ENCODE results near the gene ACVR1.
A peak's percentile ranks its signal among the peaks of the same experiment; 100 is the strongest.

Gene ACVR1

GRCh38 chr2:157746234-157746950, 129.7 kb downstream of the ACVR1 start:
- peak; percentile 40 for DNase-seq (ENCODE audit: low read depth)
- TF ChIP-seq CTCF (conservative IDR thresholded peaks at IDR 0.05; ENCODE audit: low read length), result no peak
- no peak overlapping the region for H3K4me3 ChIP-seq (ENCODE audit: low read length)

- no peak overlapping the region for H3K4me3 ChIP-seq (ENCODE audit: low read length)
- TF ChIP-seq CTCF (conservative IDR thresholded peaks at IDR 0.05; ENCODE audit: low read length), result no peak
- DNase-seq (ENCODE audit: low read depth), result no peak
Measured at GRCh38 chr2:157744571-157745076, 131.5 kb downstream of the ACVR1 start.

- TF ChIP-seq CTCF (conservative IDR thresholded peaks at IDR 0.05; ENCODE audit: low read length), result no peak
- H3K4me3 ChIP-seq (ENCODE audit: low read length), result no peak overlapping the region
- no peak for DNase-seq (ENCODE audit: low read depth)
Measured at GRCh38 chr2:157743051-157743450, 133.1 kb downstream of the ACVR1 start.

GRCh38 chr2:157741819-157742484, 134.2 kb downstream of the ACVR1 start:
- no peak overlapping the region for H3K4me3 ChIP-seq (ENCODE audit: low read length)
- no peak for DNase-seq (ENCODE audit: low read depth)
- TF ChIP-seq CTCF (conservative IDR thresholded peaks at IDR 0.05; ENCODE audit: low read length), result no peak

GRCh38 chr2:157737656-157738055, 138.5 kb downstream of the ACVR1 start:
- no peak for DNase-seq (ENCODE audit: low read depth)
- no peak for TF ChIP-seq CTCF (conservative IDR thresholded peaks at IDR 0.05; ENCODE audit: low read length)

GRCh38 chr2:157735532-157735931, 140.6 kb downstream of the ACVR1 start:
- DNase-seq (ENCODE audit: low read depth), result no peak

More at GRCh38 chr2:157737656-157738055, 138.5 kb downstream of the ACVR1 start:
- H3K4me3 ChIP-seq (ENCODE audit: low read length), result no peak overlapping the region

More at GRCh38 chr2:157735532-157735931, 140.6 kb downstream of the ACVR1 start:
- H3K4me3 ChIP-seq (ENCODE audit: low read length), result no peak overlapping the region
- TF ChIP-seq CTCF (conservative IDR thresholded peaks at IDR 0.05; ENCODE audit: low read length), result no peak

Measured in AG10803 (cell line).